LNCAP (cell line): ENCODE data around the gene CASK.

Experiments
- CTCF ChIP-seq: fragments of 450-650 bp; IDR thresholded peaks from 2 replicates; pipeline ENCODE4 v1.5.1; 2017; ENCODE audit warnings: mild to moderate bottlenecking

The CASK gene

GRCh38 chrX:41705042-41705441 is 218.3 kb downstream of the CASK start:
- no peak for TF ChIP-seq CTCF

GRCh38 chrX:41703574-41704029 is 219.8 kb downstream of the CASK start:
- TF ChIP-seq CTCF = no peak

GRCh38 chrX:41695426-41695825 is 227.9 kb downstream of the CASK start:
- no peak for TF ChIP-seq CTCF

GRCh38 chrX:41693024-41693423 is 230.3 kb downstream of the CASK start:
- no peak for TF ChIP-seq CTCF

GRCh38 chrX:41692162-41692749 is 231.1 kb downstream of the CASK start:
- TF ChIP-seq CTCF = no peak

GRCh38 chrX:41689711-41690110 is 233.6 kb downstream of the CASK start:
- no peak for TF ChIP-seq CTCF

- TF ChIP-seq CTCF = no peak
Measured at GRCh38 chrX:41688835-41689234, 234.5 kb downstream of the CASK start, which contains the start of gene GPR34. TSS of gene GPR34 (plus strand) at chrX:41688973. CDS start at chrX:41695634, 6,661 bp downstream.

GRCh38 chrX:41688156-41688555 is 235.2 kb downstream of the CASK start:
- TF ChIP-seq CTCF = no peak
